HEK293T (cell line): Measurements from ENCODE around the gene COMMD3.

Experiments
- ARNT ChIP-seq: fragments of 450-650 bp; IDR thresholded peaks from 2 replicates; pipeline ENCODE4 v1.6.1; 2017; ENCODE audit warnings: mild to moderate bottlenecking
- BHLHE40 ChIP-seq: fragments of 450-650 bp; IDR thresholded peaks from 2 replicates; pipeline ENCODE4 v1.6.1; 2016; ENCODE audit warnings: mild to moderate bottlenecking, moderate library complexity, borderline replicate concordance
- CTBP1 ChIP-seq: fragments of 450-650 bp; IDR thresholded peaks from 2 replicates; pipeline ENCODE4 v1.6.1; 2016; ENCODE audit warnings: borderline replicate concordance
- ELF4 ChIP-seq: fragments of 450-650 bp; IDR thresholded peaks from 2 replicates; pipeline ENCODE4 v1.6.1; 2017; ENCODE audit warnings: antibody characterized with exemption
- FOXA1 ChIP-seq: fragments of 450-650 bp; IDR thresholded peaks from 2 replicates; pipeline ENCODE4 v1.6.1; 2016; ENCODE audit warnings: mild to moderate bottlenecking
- FOXM1 ChIP-seq: fragments of 450-650 bp; IDR thresholded peaks from 2 replicates; pipeline ENCODE4 v1.6.1; 2017; ENCODE audit warnings: mild to moderate bottlenecking, borderline replicate concordance
- L3MBTL2 ChIP-seq: fragments of 450-650 bp; conservative IDR thresholded peaks from 2 replicates; pipeline ENCODE4 v1.6.1; 2016; ENCODE audit warnings: mild to moderate bottlenecking
- LEF1 ChIP-seq: fragments of 450-650 bp; IDR thresholded peaks from 2 replicates; pipeline ENCODE4 v1.6.1; 2017; ENCODE audit warnings: mild to moderate bottlenecking, borderline replicate concordance
- PKNOX1 ChIP-seq: fragments of 450-650 bp; IDR thresholded peaks from 2 replicates; pipeline ENCODE4 v1.6.1; 2016
- SP1 ChIP-seq: fragments of 450-650 bp; IDR thresholded peaks from 2 replicates; pipeline ENCODE4 v1.6.1; 2017
- SUZ12 ChIP-seq: fragments of 450-650 bp; IDR thresholded peaks from 2 replicates; pipeline ENCODE4 v1.6.1; 2016; ENCODE audit warnings: mild to moderate bottlenecking
- TARDBP ChIP-seq: fragments of 450-650 bp; IDR thresholded peaks from 2 replicates; pipeline ENCODE4 v1.6.1; 2016
- ZNF384 ChIP-seq: fragments of 450-650 bp; IDR thresholded peaks from 2 replicates; pipeline ENCODE4 v1.6.1; 2016

GRCh38 chr10:22320591-22321155, 4.5 kb downstream of the COMMD3 start, which contains the start of gene BMI1:
- TF ChIP-seq TARDBP (no peak), ZNF384 (no peak), PKNOX1 (no peak), SP1 (no peak), FOXA1 (no peak), ARNT (no peak), SUZ12 (no peak), FOXM1 (no peak), L3MBTL2 (no peak), LEF1 (no peak), BHLHE40 (no peak), CTBP1 (no peak), ELF4 (no peak)
